ENCODE measurements around the gene TNFAIP6.

Gene TNFAIP6

DNA sequence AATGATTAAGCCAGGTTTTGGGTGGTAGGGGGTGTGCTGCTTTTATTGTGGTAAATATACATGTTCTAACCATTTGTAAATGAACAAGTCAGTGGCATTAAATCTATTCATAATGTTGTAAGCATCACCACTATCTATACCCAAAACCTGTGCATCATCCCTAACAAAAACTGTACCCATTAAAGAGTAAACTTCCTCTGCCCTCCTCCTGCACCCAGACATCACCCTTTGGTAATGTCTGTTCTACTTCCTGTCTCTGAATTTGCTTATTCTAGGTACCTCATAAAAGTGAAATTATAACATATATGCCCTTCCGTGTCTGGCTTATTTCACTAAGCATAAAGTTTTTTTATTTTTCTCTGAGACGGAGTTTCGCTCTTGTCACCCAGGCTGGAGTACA is 66.4 kb downstream of the TNFAIP6 start:
- DNase-seq: no peak

Data from NCI-H187 (cell line).